Stimulated activated CD4-positive, alpha-beta T cell treated with anti-CD3 and anti-CD28 coated beads, Interleukin-2, amount 100 ng/mL, for 24 hours (primary cell): ENCODE results near the gene HMOX2.

Experiments
- DNase-seq, 2 donors: peaks; one replicate each; pipeline ENCODE4 v3.0.0-alpha.2; 2020

HMOX2 gene

DNA sequence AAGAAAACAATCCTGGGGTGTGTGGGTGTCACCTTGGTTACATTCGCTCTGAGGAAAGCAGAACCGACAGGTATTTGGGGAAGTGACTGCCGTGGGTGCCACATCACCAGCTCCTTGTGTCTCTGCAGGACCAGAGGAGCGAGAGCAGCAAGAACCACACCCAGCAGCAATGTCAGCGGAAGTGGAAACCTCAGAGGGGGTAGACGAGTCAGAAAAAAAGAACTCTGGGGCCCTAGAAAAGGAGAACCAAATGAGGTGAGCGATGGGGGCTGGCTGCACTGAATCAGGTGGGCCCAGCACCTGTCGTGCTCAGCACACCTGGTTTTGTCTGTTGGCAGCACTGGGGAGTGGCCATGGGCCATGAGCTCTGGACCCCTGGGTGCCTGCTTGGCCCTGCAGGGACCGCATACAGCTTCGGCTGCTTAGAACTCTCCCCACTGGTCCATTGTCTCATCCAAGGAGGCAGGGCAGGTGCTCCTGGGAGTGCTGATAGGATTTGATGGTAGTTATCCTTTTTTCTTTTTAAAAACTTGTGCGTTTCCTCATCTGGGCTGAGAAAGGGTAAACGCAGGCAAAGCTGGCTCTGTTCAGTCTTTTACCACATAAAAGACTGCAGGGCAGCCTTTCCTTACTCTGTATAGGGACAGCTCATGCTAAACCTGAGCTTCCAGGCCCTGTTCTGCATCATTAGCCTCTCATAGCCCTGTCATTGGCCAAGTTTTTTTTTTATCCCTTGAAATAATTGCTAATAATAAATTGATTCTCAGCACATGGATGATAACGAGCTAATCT lies 29.4 kb downstream of the HMOX2 start:
- DNase-seq = peak; percentile 63 to 66

DNA sequence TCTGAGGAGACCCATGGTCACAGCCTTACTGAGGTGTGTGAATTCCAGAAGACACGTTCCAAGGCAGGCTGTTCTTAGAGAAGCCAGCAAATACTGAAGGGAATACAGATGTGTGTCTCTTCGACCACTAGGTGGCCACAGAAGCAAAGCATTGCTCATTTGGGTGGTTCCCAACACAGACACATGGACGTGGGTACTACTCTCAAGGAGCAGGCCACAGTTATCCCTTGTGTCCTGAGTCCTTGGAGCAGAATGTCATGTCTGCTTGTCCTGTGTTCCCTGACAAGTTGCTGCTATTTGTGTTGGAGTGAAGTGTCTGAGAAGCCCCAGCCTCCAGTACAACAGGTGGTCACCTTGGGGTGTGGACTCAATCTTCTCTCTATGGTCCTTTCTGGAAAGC lies 30.3 kb downstream of the HMOX2 start:
- peak; percentile 51 to 57 for DNase-seq

GRCh38 chr16:4507588-4508345 lies 31.6 kb downstream of the HMOX2 start:
- DNase-seq = no peak

DNA sequence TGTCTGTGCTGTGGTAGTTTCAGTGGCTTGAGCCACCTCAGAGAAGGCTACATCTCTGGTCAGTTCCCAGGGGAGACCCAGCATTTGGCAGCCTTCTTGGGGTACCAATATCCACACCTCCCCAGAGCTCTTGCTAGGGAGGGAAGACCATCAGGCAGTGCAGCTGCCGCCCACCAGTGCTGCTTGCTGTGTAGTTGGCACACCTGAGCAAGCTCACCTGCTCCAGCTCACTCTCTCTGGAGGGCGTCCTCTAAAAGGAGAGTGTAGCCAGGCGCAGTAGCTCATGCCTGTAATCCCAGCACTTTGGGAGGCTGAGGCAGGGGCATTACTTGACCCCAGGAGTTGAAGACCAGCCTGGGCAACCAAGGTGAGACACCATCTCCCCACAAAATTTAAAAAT lies 32.6 kb downstream of the HMOX2 start:
- DNase-seq = no peak

GRCh38 chr16:4509420-4509819 lies 33.2 kb downstream of the HMOX2 start:
- no peak for DNase-seq

- DNase-seq = no peak
Observed at GRCh38 chr16:4510131-4510530, 33.9 kb downstream of the HMOX2 start.

- no peak for DNase-seq
Observed at GRCh38 chr16:4510747-4511426, 34.7 kb downstream of the HMOX2 start.

DNA sequence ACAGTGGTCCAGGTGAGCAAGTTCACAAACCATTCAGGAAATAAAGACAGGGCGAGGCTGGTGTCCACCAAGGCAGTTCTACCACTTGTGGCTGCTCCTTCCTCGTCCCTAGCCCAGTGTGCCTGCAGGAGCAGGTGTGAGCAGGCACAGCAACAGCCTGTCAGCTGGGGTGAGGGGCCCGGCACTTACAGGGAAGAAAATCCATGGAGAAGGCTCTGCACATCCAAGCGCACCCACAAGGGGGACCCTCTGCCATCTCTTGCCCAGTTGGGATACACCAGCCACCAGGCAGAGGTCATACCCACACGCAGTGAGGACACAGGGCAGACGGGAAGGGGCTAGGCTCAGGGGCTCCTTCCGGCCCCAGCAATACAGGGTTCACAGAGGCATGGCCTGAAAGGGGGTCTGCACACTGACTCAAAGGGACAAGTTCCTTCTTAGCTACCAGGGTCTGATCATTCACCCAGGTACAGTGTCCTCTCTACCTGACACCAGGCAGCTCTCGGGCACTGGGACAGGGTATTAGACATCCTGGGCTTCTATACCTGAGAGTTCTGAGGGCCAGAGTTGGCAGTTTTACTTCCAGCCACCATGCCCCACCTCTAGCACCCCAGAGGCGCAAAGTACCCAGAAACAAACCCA lies 35.4 kb downstream of the HMOX2 start:
- DNase-seq = peak in 1 of 2 donors; percentile 26

DNA sequence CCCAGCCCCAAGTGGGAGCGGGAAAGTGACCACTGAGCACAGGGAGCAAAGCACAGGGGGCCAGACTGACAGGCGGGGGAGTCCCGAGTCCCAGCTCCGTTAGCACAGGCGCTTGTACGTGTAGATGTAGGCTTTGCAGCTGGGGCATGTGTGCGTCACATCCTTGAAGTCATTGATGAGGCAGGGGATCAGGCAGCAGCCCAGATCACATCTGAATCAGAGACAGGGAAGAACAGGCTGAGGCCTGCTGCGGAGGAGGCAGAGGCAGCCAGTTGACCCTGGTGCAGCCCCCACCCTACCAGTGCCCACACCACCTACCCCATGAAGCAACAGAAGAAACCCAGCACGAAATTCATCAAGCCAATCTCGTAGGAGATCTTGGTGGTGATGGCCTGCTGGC lies 36.3 kb downstream of the HMOX2 start:
- DNase-seq = no peak

- no peak for DNase-seq
Observed at GRCh38 chr16:4513086-4513860, 37.1 kb downstream of the HMOX2 start.

- DNase-seq = no peak
Observed at GRCh38 chr16:4513881-4514280, 37.7 kb downstream of the HMOX2 start.

GRCh38 chr16:4514606-4515005 lies 38.4 kb downstream of the HMOX2 start:
- DNase-seq = no peak

DNA sequence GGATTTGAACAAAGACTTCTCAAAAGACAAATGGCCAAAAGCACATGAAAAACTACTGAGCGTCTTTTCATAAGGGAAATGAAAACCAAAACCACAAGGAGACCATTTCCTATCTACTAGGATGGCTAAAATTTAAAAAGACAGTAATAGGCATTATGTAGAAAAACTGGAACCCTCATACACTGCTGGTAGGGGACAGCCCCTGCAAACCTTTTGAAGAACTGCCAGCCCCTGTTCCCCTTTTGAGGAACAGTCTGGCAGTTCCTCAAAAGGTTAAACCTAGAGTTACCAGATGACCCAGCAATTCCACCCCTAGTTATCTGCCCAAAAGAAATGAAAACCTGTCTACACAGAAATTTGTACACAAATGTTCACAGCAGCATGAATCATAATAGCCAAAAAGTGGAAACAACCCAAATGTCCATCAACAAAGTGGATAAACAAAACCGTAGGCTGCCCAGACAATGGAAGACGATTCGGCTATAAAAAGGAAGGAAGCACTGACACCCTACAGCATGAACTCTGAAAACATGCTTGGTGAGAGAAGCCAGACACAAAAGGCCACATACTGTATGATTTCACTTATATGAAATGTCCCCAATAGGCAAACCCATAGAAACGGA lies 39.5 kb downstream of the HMOX2 start:
- no peak for DNase-seq

- DNase-seq = no peak
Observed at GRCh38 chr16:4517812-4518680, 41.8 kb downstream of the HMOX2 start.

- DNase-seq = no peak
Observed at GRCh38 chr16:4519274-4520058, 43.3 kb downstream of the HMOX2 start.

GRCh38 chr16:4520913-4521312 lies 44.7 kb downstream of the HMOX2 start:
- no peak for DNase-seq

DNA sequence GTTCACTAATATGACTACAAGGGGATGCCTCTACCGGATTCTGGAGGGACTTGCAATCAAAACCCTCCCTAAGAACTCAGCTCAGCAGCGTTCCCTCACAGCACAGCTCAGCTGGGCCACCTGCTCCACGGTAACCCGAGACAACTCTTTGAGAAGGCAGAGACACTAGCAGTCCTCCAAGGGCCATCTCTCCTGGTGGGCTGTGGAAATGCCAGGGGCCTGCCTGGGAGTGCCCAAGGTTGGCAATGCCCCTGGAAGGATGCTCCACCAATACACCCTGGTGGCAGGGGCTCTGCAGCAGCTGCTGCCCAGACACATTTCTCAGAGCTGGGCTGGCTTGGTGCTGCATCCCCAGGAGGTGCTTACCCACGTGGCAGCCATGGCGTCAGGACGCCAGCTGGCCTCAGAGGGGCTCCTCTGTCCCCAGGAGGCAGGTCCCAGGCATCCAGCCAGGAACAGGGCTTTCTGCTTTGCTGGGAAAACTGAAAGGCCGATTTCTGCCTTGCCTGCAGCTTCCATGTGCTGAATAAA lies 45.9 kb downstream of the HMOX2 start:
- DNase-seq = no peak

GRCh38 chr16:4523686-4524085 lies 47.5 kb downstream of the HMOX2 start:
- no peak for DNase-seq

- DNase-seq = no peak
Observed at GRCh38 chr16:4524571-4524970, 48.4 kb downstream of the HMOX2 start.

GRCh38 chr16:4525069-4525468 lies 48.9 kb downstream of the HMOX2 start:
- DNase-seq = no peak
